Measurements from ENCODE around the gene HCAR2.
"Not testable (repeated sequence)": the region's sequence is repeated elsewhere in the genome, so short reads cannot be mapped to it uniquely, and the experiment has no call there.

HCAR2 gene

GRCh38 chr12:122686538-122686937, 16.6 kb downstream of the HCAR2 start:
- no peaks in the 10 kb centered on the region for H4K20me1 ChIP-seq (ENCODE audit: insufficient read depth)
- H3K27me3 ChIP-seq (ENCODE audit: insufficient read depth, low read depth): no peaks in the 10 kb centered on the region
- no peak overlapping the region for H2AFZ ChIP-seq (ENCODE audit: low read depth)
- H3K4me1 ChIP-seq (ENCODE audit: low read depth, poor library complexity, severe bottlenecking): no peaks in the 10 kb centered on the region
- TF ChIP-seq CTCF (conservative IDR thresholded peaks at IDR 0.05; ENCODE audit: low read depth, low read length): no peak
- H3K36me3 ChIP-seq (ENCODE audit: insufficient read depth): no peaks in the 10 kb centered on the region
- no peak overlapping the region for H3K4me3 ChIP-seq (IDR thresholded peaks at IDR 0.05; ENCODE audit: insufficient read depth, low read depth, low read length)
- no peak overlapping the region for H3K27ac ChIP-seq
- no peak overlapping the region for H3K4me2 ChIP-seq
- no peaks in the 10 kb centered on the region for H3K79me2 ChIP-seq (ENCODE audit: insufficient read depth, low read depth)
- H3K9ac ChIP-seq: no peak overlapping the region

GRCh38 chr12:122684297-122684813, 18.8 kb downstream of the HCAR2 start:
- H3K79me2 ChIP-seq (ENCODE audit: insufficient read depth, low read depth): no peaks in the 10 kb centered on the region
- H3K27me3 ChIP-seq (ENCODE audit: insufficient read depth, low read depth): no peaks in the 10 kb centered on the region
- no peaks in the 10 kb centered on the region for H4K20me1 ChIP-seq (ENCODE audit: insufficient read depth)
- no peak overlapping the region for H3K4me3 ChIP-seq (IDR thresholded peaks at IDR 0.05; ENCODE audit: insufficient read depth, low read depth, low read length)
- H3K4me2 ChIP-seq: no peak overlapping the region
- no peaks in the 10 kb centered on the region for H3K36me3 ChIP-seq (ENCODE audit: insufficient read depth)
- no peak overlapping the region for H2AFZ ChIP-seq (ENCODE audit: low read depth)
- TF ChIP-seq CTCF (conservative IDR thresholded peaks at IDR 0.05; ENCODE audit: low read depth, low read length): no peak
- H3K9ac ChIP-seq: no peak overlapping the region
- peaks cover 5% of the 10 kb centered on the region for H3K4me1 ChIP-seq (ENCODE audit: low read depth, poor library complexity, severe bottlenecking)
- H3K27ac ChIP-seq: no peak overlapping the region

DNA sequence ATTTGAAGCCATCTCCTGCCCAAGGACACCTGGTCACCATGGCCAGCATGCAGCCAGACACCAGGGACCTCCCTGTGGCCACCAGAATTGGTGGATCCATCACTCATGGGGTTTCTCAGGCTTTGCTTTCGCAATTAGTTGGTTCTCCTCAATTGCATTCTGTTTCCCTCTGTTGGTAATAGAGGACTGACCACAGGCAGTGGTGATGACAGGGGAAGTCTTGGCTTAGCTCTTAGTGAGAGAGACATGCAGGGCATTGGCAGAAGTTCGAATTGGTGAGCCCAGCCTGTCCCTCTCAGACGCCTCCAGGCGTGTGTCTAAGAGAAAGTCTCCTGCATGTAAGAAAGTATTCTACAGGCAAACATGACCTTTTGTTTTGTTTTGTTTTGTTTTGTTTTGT, 21.3 kb downstream of the HCAR2 start:
- Histone ChIP-seq H3K36me3 (ENCODE audit: insufficient read depth) (no peaks in the 10 kb centered on the region), H3K79me2 (ENCODE audit: insufficient read depth, low read depth) (no peaks in the 10 kb centered on the region), H3K27ac (no peak overlapping the region), H4K20me1 (ENCODE audit: insufficient read depth) (no peaks in the 10 kb centered on the region), H2AFZ (ENCODE audit: low read depth) (no peak overlapping the region), H3K4me2 (no peak overlapping the region), H3K4me3 (IDR thresholded peaks at IDR 0.05; ENCODE audit: insufficient read depth, low read depth, low read length) (no peak overlapping the region), H3K4me1 (ENCODE audit: low read depth, poor library complexity, severe bottlenecking) (peaks cover 12% of the 10 kb centered on the region), H3K27me3 (ENCODE audit: insufficient read depth, low read depth) (no peaks in the 10 kb centered on the region), H3K9ac (no peak overlapping the region)
- no peak for TF ChIP-seq CTCF (conservative IDR thresholded peaks at IDR 0.05; ENCODE audit: low read depth, low read length)

GRCh38 chr12:122680989-122681388, 22.2 kb downstream of the HCAR2 start:
- H4K20me1 ChIP-seq (ENCODE audit: insufficient read depth); H3K79me2 ChIP-seq (ENCODE audit: insufficient read depth, low read depth); H3K36me3 ChIP-seq (ENCODE audit: insufficient read depth); H3K27ac ChIP-seq; H2AFZ ChIP-seq (ENCODE audit: low read depth); H3K27me3 ChIP-seq (ENCODE audit: insufficient read depth, low read depth); H3K4me2 ChIP-seq; H3K9ac ChIP-seq; H3K4me3 ChIP-seq (IDR thresholded peaks at IDR 0.05; ENCODE audit: insufficient read depth, low read depth, low read length): not testable (repeated sequence)
- peaks cover 12% of the 10 kb centered on the region for H3K4me1 ChIP-seq (ENCODE audit: low read depth, poor library complexity, severe bottlenecking)

- H4K20me1 ChIP-seq (ENCODE audit: insufficient read depth); H3K27me3 ChIP-seq (ENCODE audit: insufficient read depth, low read depth); H3K9ac ChIP-seq; H3K36me3 ChIP-seq (ENCODE audit: insufficient read depth); H3K79me2 ChIP-seq (ENCODE audit: insufficient read depth, low read depth); H3K4me3 ChIP-seq (IDR thresholded peaks at IDR 0.05; ENCODE audit: insufficient read depth, low read depth, low read length); H2AFZ ChIP-seq (ENCODE audit: low read depth); H3K4me2 ChIP-seq; H3K27ac ChIP-seq: not testable (repeated sequence)
- H3K4me1 ChIP-seq (ENCODE audit: low read depth, poor library complexity, severe bottlenecking): peaks cover 12% of the 10 kb centered on the region
Observed at GRCh38 chr12:122676781-122677180, 26.4 kb downstream of the HCAR2 start.

DNA sequence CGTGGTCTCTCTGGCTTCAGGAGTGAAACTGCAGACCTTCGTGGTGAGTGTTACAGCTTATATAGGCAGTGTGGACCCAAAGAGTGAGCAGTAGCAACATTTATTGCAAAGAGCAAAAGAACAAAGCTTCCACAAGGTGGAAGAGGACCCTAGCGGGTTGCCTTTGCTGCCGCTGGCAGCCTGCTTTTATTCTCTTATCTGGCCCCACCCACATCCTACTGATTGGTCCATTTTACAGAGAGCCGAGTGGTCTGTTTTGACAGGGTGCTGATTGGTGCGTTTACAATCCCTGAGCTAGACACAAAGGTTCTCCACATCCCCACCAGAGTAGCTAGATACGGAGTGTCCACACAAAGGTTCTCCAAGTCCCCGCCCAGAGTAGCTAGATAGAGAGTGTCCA, 27.1 kb downstream of the HCAR2 start:
- H3K9ac ChIP-seq; H3K4me2 ChIP-seq; H3K79me2 ChIP-seq (ENCODE audit: insufficient read depth, low read depth); H3K4me3 ChIP-seq (IDR thresholded peaks at IDR 0.05; ENCODE audit: insufficient read depth, low read depth, low read length); H3K27me3 ChIP-seq (ENCODE audit: insufficient read depth, low read depth); H4K20me1 ChIP-seq (ENCODE audit: insufficient read depth); H3K27ac ChIP-seq; H2AFZ ChIP-seq (ENCODE audit: low read depth); H3K36me3 ChIP-seq (ENCODE audit: insufficient read depth): not testable (repeated sequence)
- H3K4me1 ChIP-seq (ENCODE audit: low read depth, poor library complexity, severe bottlenecking): peaks cover 12% of the 10 kb centered on the region
